Lower leg skin (tissue), 3 donors: Measurements from ENCODE around the gene HES1.

Experiments
- POLR2A ChIP-seq, 2 donors: fragments of 450-650 bp; IDR thresholded peaks; one replicate each; pipeline ENCODE4 v1.6.1; 2016 to 2017; ENCODE audit warnings: antibody characterized with exemption in 2 of 2, mild to moderate bottlenecking in 1 of 2, moderate library complexity in 1 of 2
- TF ChIP-seq, protein P1 (sequence below), 3 donors: fragments of 450-650 bp; IDR thresholded peaks; one replicate each; pipeline ENCODE4 v1.5.1; 2016; ENCODE audit warnings: antibody characterized with exemption in 3 of 3, mild to moderate bottlenecking in 3 of 3, moderate library complexity in 2 of 3

DNA sequence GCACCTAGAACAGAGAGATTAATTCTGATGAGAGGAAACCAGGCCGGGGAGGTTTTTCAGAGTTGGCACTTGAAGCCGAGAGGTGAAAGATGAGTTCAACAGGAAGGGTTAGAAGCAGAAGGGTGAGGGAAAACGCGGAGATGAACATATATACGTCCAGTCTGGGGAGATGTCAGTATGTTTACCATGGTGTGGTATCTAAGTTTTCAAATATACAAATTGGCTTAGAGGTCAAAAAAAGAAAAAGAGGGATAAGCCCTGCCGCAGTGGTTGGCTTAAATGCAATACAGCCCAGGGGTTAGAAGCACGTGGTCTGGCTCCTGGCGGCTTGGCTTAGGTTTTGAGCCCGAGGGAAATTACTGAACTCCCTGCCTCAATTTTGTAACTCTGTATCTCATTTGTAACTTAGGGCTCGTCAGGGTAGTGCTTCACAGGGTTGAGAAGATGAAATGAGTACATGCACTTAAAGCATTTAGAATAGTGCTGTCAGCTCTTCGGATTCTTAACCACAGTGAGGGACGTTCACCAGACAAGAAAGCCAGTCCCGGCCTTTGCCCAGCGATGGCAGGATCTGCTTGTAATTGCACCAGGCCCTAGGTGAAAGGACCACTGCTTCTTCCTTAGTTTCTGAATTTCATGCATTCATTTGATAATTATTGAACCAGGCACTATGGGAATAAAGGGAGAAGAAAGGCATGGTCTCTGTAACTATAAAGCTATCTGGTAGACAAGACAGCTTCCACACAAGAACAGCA lies 6.4 kb downstream of the HES1 start:
- TF ChIP-seq, protein P1, sequence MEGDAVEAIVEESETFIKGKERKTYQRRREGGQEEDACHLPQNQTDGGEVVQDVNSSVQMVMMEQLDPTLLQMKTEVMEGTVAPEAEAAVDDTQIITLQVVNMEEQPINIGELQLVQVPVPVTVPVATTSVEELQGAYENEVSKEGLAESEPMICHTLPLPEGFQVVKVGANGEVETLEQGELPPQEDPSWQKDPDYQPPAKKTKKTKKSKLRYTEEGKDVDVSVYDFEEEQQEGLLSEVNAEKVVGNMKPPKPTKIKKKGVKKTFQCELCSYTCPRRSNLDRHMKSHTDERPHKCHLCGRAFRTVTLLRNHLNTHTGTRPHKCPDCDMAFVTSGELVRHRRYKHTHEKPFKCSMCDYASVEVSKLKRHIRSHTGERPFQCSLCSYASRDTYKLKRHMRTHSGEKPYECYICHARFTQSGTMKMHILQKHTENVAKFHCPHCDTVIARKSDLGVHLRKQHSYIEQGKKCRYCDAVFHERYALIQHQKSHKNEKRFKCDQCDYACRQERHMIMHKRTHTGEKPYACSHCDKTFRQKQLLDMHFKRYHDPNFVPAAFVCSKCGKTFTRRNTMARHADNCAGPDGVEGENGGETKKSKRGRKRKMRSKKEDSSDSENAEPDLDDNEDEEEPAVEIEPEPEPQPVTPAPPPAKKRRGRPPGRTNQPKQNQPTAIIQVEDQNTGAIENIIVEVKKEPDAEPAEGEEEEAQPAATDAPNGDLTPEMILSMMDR (IDR thresholded peaks at IDR 0.05): no peak
- TF ChIP-seq POLR2A (IDR thresholded peaks at IDR 0.05): no peak
